Measurements from ENCODE around the gene ZNF366.

ZNF366 gene

GRCh38 chr5:72522607-72523006 lies 15.4 kb upstream of the ZNF366 start:
- H3K4me3 ChIP-seq (ENCODE audit: low read depth, low read length) = no peak overlapping the region
- DNase-seq (ENCODE audit: low read depth) = no peak
- TF ChIP-seq CTCF (IDR thresholded peaks at IDR 0.05; ENCODE audit: control insufficient read depth, extremely low read depth, insufficient read depth) = no peak

GRCh38 chr5:72519111-72519510 lies 11.9 kb upstream of the ZNF366 start:
- TF ChIP-seq CTCF (IDR thresholded peaks at IDR 0.05; ENCODE audit: control insufficient read depth, extremely low read depth, insufficient read depth) = no peak
- no peak for DNase-seq (ENCODE audit: low read depth)
- H3K4me3 ChIP-seq (ENCODE audit: low read depth, low read length) = no peak overlapping the region

GRCh38 chr5:72518001-72518683 lies 10.9 kb upstream of the ZNF366 start:
- no peak for DNase-seq (ENCODE audit: low read depth)
- TF ChIP-seq CTCF (IDR thresholded peaks at IDR 0.05; ENCODE audit: control insufficient read depth, extremely low read depth, insufficient read depth) = no peak

GRCh38 chr5:72516916-72517315 lies 9.7 kb upstream of the ZNF366 start:
- H3K4me3 ChIP-seq (ENCODE audit: low read depth, low read length) = no peak overlapping the region
- no peak for TF ChIP-seq CTCF (IDR thresholded peaks at IDR 0.05; ENCODE audit: control insufficient read depth, extremely low read depth, insufficient read depth)
- DNase-seq (ENCODE audit: low read depth) = no peak

More at GRCh38 chr5:72518001-72518683, 10.9 kb upstream of the ZNF366 start:
- H3K4me3 ChIP-seq (ENCODE audit: low read depth, low read length) = no peak overlapping the region

- TF ChIP-seq CTCF (IDR thresholded peaks at IDR 0.05; ENCODE audit: control insufficient read depth, extremely low read depth, insufficient read depth) = no peak
- H3K4me3 ChIP-seq (ENCODE audit: low read depth, low read length) = no peak overlapping the region
- no peak for DNase-seq (ENCODE audit: low read depth)
Measured at GRCh38 chr5:72515211-72515610, 8.0 kb upstream of the ZNF366 start.

- no peak overlapping the region for H3K4me3 ChIP-seq (ENCODE audit: low read depth, low read length)
- TF ChIP-seq CTCF (IDR thresholded peaks at IDR 0.05; ENCODE audit: control insufficient read depth, extremely low read depth, insufficient read depth) = no peak
- DNase-seq (ENCODE audit: low read depth) = no peak
Measured at GRCh38 chr5:72512593-72512860, 5.3 kb upstream of the ZNF366 start.

All from LNCaP clone FGC (cell line).